ENCODE results near the gene ARMC2.

GRCh38 chr6:108999428-108999827 lies 151.2 kb downstream of the ARMC2 start:
- TF ChIP-seq CTCF (IDR thresholded peaks at IDR 0.05; ENCODE audit: insufficient read depth, low read depth, low read length) (no peak), EZH2 (IDR thresholded peaks at IDR 0.05; ENCODE audit: insufficient read depth, low read length) (no peak)
